MV-4-11 (cell line): ENCODE measurements around the gene CYS1.

Source experiments
- DNase-seq: peaks from one replicate; lab custom pipeline; 2025; lab: John Stamatoyannopoulos, UW

Gene CYS1

DNA sequence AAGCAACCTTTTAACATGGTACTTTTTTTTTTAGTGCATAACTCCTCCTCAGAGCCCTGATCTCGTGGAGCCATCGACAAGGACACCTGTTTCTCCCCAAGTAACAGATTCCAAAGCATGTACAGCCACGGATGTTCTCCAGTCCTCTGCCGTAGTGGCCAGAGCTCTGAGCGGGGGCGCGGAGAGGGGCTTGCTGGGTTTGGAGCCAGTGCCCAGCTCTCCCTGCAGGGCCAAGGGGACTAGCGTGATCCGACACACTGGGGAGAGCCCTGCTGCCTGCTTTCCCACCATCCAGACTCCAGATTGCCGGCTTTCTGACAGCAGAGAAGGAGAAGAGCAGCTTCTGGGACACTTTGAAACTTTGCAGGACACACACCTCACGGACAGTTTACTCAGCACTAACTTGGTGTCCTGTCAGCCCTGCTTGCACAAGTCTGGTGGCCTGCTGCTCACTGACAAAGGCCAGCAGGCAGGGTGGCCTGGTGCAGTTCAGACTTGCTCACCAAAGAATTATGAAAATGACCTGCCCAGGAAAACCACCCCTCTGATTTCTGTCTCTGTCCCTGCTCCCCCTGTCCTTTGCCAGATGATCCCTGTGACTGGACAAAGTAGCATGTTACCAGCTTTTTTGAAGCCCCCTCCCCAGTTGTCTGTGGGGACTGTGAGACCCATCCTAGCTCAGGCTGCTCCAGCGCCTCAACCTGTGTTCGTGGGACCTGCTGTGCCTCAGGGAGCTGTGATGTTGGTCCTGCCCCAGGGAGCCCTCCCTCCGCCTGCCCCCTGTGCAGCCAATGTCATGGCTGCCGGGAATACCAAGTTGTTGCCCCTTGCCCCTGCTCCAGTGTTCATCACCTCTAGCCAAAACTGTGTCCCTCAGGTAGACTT is 32.4 kb downstream of the CYS1 start:
- no peak for DNase-seq

DNA sequence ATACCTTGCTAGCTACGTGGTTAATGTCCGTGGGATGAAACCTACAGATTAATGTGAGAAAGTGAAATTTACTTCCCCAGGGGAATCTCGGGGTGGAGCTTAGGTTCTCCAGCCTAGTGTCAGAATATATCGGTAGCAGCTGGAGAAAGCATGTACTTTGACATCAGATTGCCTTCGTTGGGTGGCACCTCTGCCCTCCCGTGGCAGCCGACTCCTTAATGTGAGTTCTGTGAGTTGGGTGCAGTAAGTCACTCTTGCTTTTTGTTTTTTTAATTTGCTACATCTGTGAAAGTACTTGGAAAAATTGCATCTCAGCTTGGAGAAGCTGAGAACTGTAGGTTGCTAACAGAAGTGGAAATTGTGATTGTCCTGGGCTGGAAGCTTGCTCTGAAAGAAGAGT is 33.3 kb downstream of the CYS1 start:
- DNase-seq = no peak

DNA sequence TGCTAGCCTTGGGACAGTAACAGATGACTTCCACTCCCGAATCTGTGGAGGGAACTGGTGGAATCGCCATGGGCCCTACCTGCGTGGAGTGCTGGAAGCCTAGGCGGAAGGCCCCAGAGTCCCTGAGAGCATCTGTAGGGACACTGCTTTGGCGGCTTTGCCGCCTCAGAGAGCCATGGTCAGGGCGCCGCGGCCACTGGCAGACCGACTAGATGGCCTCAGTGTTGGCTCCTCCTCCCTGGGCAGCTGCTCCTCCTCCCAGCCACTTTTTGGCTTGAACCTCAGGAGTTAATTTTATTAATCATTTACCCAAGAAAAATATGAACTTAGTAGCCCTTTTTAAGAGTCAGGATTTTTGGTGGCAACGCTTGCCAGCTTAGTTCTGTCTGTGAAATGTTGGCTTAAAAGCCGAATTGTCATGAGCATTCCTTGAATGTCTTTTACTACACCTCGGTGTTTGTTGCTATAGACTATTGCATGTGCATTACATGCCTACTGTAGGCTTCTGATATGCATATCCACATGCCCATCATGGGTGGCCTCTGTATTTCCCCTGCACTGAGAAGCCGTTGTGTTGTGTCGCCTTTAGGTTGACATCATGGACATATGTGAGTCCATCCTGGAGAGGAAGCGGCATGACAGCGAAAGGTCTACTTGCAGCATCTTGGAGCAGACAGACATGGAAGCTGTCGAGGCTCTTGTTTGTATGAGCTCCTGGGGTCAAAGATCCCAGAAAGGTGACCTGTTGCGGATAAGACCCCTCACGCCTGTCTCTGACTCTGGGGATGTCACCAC is 34.5 kb downstream of the CYS1 start:
- DNase-seq = no peak

DNA sequence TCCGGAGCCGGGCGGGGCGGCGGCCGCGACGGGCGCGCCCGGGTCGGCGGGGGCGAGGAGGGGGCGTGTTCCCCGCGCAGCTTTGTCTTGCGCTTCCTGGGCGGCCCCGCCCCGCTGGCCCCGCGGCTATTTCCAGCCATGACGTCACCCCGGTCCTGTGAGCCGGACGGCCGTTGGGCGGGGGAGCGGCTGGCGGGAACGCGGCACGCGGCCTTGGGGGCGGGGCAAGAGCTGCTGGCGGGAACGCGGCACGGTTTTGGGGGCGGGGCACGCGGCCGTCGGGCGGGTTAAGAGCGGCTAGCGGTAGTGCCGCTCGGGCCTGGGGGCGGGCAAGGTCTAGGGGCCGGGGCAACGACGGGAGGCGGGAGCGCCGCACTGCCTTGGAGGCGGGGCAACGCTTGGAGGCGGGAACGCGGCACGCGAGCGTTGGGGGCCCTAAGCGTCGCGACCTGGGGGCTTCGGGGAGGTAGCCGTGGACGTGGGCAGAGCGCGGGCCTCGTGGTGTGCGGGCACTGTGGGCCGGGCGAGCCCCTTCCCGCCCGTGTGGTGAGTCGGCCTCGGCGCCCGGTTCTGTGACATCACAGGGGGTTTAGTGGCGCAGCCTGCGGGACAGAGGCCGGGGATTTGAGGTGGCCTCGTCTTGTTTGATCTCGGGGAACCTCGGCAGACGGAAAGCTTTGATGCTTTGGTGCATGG is 36.2 kb downstream of the CYS1 start:
- DNase-seq = peak; percentile 90

DNA sequence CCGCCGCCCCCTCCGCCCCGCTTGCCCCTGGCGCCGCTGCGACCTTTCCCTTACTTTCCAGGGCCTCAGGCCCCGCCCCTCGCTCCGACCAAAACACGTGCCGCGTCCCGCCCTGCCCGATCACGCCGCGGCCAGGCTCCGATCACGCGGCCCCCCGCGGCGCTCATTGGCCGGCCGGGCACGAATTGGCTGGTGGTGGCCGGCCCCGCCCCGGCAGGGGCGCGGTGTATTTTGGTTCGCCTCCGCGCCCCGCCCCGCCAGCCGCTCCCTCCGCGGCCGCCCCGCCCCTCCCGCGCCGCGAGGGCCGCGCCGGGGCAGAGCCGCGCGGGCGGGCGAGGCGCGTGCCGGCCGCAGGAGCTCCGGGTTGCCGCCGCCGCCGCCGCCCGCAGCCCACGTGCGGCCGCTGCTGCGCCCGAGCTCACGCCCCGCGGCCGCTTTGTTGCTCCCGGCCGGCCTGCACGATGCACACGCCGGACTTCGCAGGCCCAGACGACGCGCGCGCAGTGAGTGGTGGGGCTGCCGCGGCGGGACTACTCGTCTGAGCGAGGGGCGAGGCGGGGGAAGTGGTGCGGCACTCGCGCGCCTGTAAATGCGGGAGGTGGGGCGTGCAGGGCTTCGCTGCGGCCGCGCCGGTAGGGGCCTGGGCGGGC is 36.8 kb downstream of the CYS1 start, which contains the start of gene KLF11:
Gene KLF11, plus strand, starts transcription at position 295 of the 650 bp plus-strand sequence. Its CDS starts 167 bp downstream, at position 462.
- DNase-seq = peak; percentile 89

DNA sequence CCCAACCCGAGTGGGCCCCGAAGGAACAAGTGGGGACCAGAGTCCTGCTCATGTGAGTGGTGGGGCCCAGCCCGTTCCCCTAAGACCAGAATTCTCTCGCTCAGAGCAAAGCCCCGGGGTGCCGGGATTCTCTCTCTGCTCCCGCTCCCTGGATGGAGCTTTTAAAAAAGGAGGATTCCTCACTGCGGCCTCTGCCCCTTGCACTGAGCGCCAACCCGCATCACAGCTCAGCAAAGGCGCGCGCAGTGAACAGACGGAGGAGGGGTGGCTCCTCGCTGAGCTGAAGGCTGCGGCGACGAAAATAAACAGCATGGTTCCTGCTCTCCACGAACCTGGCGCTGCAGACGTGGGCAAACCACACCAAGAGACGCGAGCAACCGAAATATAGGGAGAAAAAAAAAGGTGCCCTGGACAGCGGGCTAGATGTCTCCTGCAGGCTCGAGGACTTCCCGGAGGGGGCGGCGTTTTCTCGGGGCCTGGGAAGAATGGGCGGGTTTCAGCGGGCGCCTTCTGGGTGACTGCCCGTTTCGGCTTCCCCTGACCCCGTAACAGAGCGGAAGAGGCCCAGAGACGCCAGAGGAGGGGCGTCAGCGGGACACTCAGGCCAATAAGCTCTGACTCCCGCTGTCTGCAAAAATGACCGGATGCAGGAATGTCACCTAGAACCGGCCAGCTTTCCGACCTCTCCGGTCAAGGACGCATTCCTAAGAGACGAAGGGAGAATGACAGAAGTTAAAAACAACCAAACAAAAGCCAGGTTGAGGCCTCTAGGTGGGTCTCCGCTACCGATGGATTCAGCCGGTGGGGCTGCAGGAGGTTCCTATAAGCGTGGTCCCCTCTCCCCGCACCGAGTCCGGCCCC is 37.7 kb downstream of the CYS1 start:
- peak; percentile 61 for DNase-seq

DNA sequence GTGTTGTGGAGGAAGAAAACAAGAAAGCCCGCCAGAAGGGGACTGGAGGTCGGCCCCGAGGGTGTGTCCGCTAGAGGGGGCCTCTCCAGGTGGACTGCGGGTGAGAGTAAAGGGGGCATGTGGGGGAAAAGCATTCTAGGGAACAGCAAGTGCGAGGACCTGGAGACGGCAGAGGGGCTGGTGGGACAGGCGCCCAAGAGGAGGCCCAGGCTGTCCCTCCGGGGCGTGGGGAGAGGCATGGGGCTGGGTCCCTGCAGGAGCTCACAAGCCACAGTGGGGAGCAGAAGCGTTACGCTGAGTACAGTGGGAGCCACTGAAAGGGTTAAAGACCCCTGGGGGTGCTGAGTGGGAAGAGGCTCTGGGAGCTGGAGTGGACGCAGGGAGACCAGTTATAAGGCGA is 38.5 kb downstream of the CYS1 start:
- DNase-seq = no peak

DNA sequence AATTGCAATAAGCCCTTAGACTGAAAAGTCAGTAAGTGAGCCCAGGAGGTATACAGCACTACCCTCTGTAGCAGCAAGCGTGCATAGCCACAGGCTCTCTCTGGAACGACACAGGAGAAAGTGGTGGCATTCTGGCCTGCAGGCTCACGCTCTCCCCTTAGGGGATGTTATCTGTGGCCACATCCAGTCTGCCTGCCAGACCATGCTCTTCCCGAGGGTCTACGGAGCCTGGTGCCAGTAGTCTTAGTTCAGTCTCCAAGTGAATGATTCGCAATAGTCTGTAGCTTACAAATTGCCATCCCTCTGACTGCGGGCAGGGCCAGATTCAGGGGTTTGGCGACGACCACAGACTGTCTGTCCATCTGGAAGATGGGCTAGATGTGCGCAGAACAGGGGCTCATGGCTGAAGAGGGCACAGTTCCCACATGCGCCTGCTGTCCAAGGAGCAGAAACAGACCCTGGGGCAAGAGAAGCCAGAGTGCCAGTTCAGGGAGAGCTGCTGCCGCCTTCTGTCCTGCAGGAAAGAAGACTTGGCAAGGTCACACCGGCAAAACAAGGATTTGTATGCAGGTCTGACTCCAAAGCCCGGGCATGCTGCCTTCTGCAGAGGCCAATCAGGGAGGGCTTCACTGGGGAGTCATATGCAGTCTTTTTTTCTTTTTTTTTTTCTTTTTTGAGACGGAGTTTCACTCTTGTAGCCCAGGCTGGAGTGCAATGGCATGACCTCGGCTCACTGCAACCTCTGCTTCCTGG is 40.4 kb downstream of the CYS1 start:
- no peak for DNase-seq

DNA sequence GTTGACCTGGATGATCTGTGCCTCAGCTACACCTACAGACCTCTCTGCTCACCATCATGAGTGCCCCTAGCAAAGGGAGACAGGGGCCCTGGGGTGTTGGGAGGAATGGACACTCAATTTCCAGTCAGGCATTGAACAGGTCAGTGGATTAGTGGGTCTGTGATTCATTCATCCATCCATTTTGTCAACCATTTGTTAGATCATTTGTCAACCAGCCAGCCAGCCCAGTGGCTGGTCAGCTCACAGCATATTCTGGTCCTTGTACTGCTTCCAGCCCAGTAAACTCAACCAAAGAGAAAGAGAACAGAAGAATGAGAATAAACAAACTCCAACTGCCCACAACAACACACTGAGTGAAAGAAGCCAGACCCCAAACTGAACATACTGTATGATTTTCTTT is 41.5 kb downstream of the CYS1 start:
- no peak for DNase-seq

DNA sequence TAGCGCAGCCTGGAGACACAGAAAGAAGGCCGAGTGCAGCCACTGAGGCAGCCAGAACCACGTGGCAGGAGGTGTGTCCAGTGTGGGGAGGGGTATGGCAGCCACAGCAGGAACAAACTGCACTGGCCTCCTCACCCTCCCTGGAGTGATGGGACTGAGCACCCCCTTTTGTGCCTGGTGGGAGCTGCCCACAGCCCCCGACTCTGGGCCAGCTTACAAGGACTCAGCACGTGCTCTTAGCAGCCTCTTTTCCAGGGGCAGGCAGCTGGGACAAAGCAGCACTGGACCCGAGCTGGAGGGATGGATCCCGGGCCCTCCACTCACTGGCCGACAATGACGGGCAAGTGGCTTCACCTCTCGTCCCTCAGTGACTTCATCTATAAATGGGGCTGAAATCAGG is 42.1 kb downstream of the CYS1 start:
- no peak for DNase-seq

DNA sequence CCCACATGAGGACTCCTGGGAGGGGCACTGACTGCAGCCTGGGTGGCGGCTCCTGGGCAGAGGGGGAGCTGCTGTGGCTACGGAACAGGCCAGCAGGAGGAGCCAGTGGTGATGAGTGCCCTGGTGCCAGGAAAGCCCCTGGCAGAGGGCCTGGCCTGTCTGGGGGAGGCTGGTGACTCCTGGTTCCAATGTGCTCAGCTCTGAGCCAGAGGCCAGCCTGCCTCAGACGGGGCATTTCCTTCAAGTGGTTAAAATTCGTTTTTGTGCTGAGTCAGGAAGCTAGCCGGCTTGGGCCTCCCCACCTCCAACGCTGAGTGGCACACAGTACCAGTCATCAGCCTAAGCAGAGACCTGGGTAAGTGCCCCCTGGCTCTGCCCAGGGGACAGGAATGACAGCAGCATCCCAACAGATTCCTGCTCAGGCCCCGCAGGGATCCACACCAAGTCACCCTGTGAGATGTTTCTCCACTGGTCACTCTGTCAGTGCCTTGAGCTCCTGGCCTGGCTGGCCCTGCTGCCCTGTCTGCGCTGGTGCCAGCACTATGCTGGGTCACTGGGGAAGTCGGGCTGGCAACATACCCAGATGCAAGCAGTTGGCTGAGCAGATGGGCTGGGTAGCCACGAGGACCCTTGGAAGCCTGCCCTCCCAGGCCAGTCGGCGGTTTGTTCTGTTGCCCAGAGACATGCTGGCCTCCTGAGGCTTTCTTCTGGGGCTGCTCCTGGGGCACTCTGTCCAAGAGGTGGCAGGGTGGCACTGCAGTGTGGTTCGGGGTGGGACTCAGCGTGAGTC is 43.9 kb downstream of the CYS1 start:
- no peak for DNase-seq

DNA sequence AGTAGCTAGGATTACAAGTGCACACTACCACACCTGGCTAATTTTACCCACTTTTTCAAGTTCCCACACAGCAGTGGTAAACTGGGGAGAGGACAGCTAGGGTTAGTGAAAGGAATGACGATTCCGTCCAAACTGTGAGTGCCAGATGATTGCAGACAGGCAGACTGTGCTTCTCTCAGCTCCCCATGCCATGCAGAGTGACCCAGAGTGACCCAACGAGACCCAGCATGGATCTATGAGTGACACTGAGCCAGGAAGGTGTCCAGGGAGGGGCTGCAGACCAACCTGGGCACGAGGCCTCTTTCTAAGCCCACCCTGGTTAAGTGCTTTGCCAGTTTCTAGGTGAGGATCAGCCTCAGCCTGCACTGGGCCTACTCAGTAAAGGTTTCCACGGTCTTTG is 44.6 kb downstream of the CYS1 start:
- no peak for DNase-seq

DNA sequence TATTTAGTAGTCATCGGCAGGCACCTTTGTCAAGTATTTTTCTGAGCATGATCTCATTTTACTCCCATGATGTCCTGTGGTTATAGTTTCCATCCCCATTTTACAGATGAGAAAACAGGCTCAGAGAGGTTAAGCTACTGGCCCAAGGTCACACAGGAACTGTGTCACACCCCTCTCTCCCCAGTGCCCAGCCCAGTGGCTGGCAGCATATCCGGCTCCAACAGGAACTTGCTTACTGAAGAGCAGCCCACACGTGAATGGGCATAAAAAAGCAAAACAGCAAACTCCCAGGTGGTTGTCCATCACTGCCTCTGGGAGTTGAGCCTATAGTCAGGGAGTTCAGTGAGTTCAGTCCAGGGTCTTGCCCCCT is 45.2 kb downstream of the CYS1 start:
- no peak for DNase-seq

DNA sequence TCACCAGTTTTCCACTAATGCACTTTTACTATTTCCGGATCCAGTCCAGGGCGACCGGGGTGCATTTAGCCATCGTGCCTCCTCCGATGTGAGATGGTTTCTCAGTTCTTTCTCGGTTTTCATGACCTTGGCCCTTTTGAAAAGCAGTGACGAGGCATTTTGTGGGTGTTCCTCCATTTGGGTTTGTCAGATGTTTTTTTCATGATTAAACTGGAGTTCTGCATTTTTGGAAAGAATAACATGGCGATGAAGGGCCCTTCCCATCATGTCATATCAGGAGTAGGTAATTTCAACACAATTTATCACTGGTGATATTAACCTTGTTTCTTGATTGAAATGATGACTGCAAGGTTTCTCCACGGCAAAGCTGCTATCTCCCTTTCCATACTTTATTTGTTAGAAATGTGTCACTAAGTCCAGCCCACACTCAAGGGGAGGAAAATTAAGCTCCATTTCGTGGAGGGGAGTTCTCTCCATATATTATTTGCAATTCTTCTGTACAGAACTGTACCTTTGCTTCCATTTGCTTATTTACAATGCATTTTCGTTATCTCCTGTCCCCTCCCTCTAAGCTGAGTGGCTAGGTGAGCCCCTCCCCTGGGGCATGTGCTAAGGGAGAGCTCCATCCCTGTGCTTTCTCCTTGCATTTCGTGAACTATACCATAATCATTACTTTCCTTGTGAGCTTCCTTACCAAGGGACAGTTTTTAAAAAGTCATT is 45.7 kb downstream of the CYS1 start:
- DNase-seq = no peak

DNA sequence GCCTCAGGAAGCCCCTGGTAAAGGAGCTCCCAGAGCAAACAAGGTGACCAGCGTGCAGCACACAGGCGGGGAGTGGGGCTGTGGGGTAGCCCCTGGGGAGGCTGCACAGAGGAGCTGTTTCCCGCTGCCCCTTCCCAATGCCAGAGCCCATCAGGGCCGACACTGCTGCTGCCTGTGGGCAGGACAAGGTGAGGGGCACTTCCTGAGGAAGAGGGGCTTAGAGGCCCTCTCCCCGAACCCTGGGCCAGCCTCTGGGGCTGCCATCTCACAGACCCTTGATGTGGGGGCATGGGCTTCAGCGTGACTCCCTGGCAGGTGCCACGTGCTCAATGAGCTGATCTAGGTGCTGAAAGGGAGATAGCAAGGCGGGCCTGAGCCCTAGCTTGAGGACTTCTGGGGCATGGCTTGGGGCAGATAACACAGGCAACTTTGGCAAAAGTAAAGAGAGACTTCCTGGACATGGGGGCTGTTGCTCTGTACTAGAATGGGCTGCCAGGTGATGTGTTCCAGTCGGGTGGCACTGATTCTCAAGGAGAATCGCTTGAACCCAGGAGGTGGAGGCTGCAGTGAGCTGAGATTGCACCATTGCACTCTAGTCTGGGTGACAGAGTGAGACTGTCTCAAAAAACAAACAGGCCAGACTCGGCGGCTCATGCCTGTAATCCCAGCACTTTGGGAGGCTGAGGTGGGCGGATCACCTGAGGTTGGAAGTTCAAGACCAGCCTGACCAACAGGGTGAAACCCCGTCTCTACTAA is 46.8 kb downstream of the CYS1 start:
- no peak for DNase-seq

DNA sequence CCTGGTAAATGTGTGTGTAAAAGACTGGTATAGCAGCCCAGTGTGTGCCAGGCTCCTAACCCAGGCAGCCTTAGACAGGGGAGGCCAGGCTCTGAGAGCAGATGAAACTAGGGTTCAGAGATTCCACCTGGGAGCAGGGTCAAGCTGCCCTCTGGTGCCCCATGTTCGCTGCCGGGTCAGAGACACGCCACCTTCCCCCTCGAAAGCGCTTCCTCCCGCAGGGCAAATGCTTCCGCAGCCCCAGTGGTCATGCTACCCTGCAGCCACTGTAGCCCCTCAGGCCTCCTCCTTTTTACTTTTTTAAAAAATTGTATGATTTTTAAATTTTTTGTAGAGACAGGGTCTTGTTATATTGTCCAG is 47.5 kb downstream of the CYS1 start:
- no peak for DNase-seq

DNA sequence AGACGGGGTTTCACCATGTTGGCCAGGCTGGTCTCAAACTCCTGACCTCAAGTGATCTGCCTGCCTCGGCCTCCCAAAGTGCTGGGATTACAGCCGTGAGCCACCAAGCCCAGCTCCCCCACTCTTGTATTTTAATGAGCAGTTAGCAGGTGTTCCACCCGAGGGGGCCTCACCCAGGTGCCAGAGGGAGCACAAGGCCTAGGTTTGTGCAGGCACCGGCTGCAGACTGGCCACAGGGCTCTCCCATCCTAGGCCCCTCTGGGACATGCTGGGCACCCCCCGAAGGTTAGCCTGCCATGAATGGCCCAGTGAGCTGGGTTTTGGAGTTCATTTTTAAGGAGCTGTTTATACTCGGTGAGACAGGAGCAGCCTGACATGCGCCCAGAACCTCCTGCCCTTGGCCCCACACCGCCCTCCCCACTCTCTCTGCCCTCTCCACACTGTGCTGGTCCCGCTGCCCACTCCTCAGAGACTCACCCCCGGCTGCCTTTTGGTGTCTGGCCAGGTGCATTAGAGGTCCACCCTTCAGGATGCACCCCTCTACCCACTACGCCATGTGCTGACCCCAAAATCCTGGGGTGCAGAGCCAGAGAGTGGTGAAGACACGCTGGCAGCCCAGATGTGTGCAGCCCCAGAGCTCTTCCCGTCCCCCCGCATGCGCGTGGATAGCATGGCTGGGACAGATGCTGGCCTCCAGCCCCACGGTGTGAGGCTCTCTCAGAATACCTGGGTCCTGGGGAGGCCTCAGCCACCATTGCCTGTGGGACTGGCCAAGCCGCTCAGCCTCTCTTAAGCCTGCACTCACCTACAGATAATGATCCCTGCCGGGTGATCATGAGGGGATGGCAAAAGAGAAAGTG is 48.1 kb downstream of the CYS1 start:
- no peak for DNase-seq
